AG10803 (cell line): ENCODE measurements around the gene EXOC3L4.
"Not testable (repeated sequence)": the region's sequence is repeated elsewhere in the genome, so short reads cannot be mapped to it uniquely, and the experiment has no call there.

Source experiments
- DNase-seq: peaks from one replicate; pipeline ENCODE4 v3.0.0; 2010; ENCODE audit warnings: low read depth
- H3K4me3 ChIP-seq: 2 replicates; pipeline ENCODE4 v1.5.1; 2011; ENCODE audit warnings: mild to moderate bottlenecking, low read length, control low read depth
- CTCF ChIP-seq: conservative IDR thresholded peaks from 2 replicates; pipeline ENCODE4 v1.5.1; 2011; ENCODE audit warnings: mild to moderate bottlenecking, low read length, control low read depth, inconsistent platforms

The EXOC3L4 gene

DNA sequence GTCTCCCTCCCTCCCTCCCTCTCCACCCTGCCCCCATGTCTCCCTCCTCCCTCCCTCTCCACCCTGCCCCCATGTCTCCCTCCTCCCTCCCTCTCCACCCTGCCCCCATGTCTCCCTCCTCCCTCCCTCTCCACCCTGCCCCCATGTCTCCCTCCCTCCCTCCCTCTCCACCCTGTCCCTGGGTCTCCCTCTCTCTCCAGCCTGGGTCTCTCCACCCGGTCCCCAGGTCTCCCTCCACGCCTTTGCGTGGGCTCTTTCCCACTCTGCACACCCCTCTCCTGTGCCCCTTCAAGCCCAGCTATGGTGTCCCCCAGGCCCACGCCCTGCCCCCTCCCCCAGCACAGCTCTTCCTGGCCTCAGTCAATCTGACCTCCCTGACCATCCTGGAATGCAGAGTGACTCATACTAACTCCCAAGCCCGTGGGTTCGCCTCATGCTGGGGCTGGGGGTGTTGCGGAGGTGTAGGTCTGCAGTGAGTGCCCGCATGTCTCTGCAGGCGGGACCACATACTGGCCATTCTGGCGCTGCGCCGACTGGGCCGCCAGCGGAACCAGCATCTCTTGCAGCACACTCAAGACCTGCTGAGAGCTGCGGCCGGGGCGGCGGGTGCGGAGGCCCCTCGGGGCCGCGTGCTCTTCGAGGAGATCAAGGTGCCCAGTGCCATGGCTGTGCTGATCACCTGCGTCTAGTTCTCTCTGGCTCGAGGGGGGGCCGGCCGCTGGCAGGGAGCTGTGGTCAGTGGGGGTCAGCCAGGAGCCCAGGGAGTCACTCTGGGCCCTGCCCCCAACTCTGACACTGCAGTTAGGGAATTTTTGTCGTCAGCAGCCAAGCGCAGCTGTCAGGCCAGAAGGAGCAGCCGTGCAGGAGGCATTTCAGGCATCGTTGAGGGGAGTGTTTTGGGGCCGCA is 15.3 kb downstream of the EXOC3L4 start:
- peak; percentile 76 for DNase-seq
- TF ChIP-seq CTCF: no peak
- H3K4me3 ChIP-seq: peak overlapping the region; percentile 12; the same call in 1 of the 2 replicates

GRCh38 chr14:103110681-103111231 is 16.2 kb downstream of the EXOC3L4 start:
- no peak for DNase-seq
- no peak overlapping the region for H3K4me3 ChIP-seq
- no peak for TF ChIP-seq CTCF

GRCh38 chr14:103111232-103111868 is 16.8 kb downstream of the EXOC3L4 start:
- no peak for DNase-seq
- TF ChIP-seq CTCF: no peak

GRCh38 chr14:103112400-103113243 is 18.1 kb downstream of the EXOC3L4 start:
- TF ChIP-seq CTCF: no peak
- DNase-seq: no peak
- no peak overlapping the region for H3K4me3 ChIP-seq

More at GRCh38 chr14:103111232-103111868, 16.8 kb downstream of the EXOC3L4 start:
- no peak overlapping the region for H3K4me3 ChIP-seq

DNA sequence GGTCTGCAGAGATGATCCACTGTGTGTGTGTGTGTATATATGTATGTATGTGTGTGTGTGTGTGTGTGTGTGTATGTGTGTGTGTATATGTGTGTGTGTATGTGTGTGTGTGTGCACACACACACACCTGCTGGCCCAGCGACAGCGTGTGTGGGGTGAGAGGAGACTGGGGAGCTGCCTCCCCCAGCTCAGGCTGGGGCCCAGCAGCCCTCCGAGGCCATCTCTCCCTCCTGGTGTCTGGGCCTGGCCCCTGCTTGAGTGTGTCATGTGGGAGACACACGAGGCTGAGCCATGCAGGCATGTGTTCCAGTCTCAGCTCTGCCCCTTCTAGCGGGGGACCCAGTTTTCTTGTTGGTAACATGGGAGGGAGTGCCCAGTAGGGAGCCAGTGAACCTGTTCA is 18.8 kb downstream of the EXOC3L4 start:
- DNase-seq: no peak
- TF ChIP-seq CTCF: no peak
- no peak overlapping the region for H3K4me3 ChIP-seq

DNA sequence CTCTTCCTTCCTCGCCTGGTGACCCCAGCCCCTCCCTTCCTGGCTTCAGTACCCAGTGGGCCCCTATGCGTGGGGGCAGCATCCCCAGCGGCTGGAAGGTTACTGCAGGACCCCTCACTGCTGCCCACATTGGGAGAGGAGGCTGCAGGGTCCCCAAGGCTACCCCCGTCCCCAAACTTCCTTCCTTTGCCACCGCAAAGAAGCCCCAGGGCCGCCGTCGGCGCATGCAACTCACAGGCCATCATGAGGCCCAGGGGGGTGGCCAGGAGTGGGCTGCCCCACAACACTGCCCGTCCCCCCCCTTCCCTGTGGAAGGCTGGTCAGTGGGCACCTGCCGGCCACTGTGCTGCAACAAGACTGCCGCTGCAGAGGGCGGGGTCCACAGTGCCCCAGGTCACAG is 19.2 kb downstream of the EXOC3L4 start:
- no peak for DNase-seq
- no peak overlapping the region for H3K4me3 ChIP-seq
- TF ChIP-seq CTCF: no peak

DNA sequence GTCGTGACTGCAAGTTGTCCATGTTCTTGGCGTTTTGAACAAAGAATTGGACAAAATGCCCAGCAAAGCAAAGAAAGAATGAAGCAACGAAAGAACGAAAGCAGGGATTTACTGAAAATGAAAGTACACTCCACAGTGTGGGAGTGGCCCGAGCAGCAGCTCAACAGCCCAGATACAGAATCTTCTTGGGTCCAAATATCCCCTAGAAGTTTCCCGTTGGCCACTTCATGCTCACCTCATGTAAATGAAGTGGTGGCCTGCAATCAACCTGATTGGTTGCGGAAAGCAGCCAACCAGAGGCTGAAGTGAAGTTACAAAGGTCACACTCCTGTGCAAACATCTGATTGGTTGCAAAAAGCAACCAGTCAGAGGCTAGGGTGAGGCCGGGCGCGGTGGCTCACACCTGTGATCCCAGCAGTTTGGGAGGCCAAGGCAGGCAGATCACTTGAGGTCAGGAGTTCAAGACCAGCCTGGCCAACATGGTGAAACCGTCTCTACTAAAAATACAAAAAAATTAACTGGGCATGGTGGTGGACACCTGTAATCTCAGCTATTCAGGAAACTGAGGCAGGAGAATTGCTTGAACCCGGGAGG is 20.7 kb downstream of the EXOC3L4 start:
- DNase-seq, H3K4me3 ChIP-seq: not testable (repeated sequence)
